ENCODE data around the gene NHERF1.

DNA sequence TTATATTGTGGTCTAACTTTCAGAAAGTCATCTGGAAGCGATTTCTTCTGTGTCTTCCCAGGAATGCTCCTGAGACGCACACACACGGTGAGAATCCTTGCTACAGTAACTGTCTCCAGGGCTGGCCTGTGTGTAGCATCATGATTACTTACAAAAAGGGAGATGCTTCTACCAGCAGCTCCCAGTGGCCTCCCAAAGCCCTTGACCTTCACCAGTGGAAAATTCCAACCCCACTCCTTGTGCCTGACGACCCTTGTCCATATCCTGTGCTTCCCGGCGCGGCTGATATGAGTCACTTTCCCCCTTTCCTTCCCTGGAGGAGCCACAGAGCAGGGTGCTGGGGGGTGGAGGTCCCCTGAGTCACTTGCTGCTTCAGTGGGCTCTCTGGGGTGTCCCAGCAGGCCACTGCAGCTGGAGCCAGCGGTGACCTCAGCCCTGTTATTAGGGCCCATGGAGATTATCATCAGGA lies 49.8 kb downstream of the NHERF1 start:
- TF ChIP-seq GATA2 (IDR thresholded peaks at IDR 0.05; ENCODE audit: low read depth, low read length) (no peak), GATA3 (IDR thresholded peaks at IDR 0.05; ENCODE audit: low read depth, low read length) (no peak)

Data from SH-SY5Y (cell line).